Stimulated activated CD8-positive, alpha-beta memory T cell treated with anti-CD3 and anti-CD28 coated beads, Interleukin-12 subunit alpha, Interleukin-12 subunit beta, amount 100 ng/mL, for 1 hour (primary cell): Measurements from ENCODE around the gene ISCA2.

Source experiments
- DNase-seq: peaks from one replicate; pipeline ENCODE4 v3.0.0-alpha.2; 2020; ENCODE audit warnings: low read depth

The ISCA2 gene

DNA sequence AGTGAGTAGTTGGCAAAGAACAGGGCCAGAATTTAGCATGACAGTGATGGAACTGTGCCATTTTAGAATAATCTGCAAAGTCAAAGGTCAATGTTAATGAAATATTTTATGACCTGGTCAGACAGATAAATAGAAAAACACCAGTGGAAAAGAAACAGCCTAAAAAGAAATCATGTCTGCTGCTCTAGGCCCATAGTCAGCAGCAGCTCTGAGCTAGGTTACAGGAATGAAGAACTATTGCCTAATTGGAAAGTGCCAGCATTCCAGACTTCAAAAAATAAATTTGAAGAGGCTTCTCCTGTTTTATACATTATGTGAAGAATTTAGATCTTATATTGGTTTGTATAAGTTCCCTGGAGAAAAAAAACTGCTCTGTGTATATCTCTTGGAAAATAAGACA is 10.2 kb upstream of the ISCA2 start:
- no peak for DNase-seq

DNA sequence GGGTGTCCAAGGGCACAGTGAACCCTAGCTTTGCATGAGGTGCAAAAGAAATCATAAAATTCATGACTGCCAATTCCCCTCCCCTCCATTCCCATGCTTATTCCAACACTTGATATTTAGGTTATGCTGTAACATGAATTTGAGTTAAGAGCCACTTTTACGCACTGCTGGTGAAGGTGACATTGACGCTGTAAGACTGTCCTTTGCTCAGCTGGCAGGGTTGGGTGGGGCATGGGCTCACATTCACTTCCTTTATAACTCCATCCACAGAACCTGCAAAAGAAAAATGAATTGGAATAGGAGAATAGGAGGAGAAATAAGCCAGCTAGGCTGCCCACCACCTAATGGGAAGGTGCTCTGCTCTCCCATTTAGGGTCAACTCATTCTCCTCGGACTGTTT is 7.4 kb upstream of the ISCA2 start:
- no peak for DNase-seq

GRCh38 chr14:74488786-74489397 is 4.7 kb upstream of the ISCA2 start:
- no peak for DNase-seq

- DNase-seq = no peak
Measured at GRCh38 chr14:74490486-74490885, 3.1 kb upstream of the ISCA2 start.

- DNase-seq = no peak
Measured at GRCh38 chr14:74491956-74492775, 1.4 kb upstream of the ISCA2 start.

GRCh38 chr14:74492776-74493342 is 706 bp upstream of the ISCA2 start, which contains the start of gene NPC2:
Gene NPC2, minus strand, starts transcription at chr14:74493305. Its CDS starts 31 bp downstream, at chr14:74493274.
- DNase-seq = no peak

DNA sequence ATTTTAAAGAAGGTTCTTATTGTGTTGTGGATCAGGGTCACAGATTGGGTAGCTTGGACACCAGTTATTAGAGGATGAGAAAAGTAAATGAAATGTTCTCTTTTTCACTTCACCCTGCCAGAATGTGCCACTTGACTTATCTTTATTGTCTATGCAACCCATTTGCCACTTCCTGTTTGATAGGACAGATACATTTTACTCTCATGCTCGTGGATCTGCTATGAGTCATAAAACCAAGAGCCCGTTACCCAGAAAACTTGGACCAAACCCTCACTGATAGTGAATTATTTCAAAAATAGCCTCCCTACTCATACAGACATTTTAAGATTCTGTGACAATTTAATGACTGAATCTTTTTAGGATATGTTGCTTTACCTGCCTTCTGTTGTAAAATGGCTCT is 1.8 kb downstream of the ISCA2 start:
- no peak for DNase-seq

- DNase-seq = no peak
Measured at GRCh38 chr14:74500417-74501134, 7.0 kb downstream of the ISCA2 start.

- DNase-seq = no peak
Measured at GRCh38 chr14:74501135-74501614, 7.6 kb downstream of the ISCA2 start.

DNA sequence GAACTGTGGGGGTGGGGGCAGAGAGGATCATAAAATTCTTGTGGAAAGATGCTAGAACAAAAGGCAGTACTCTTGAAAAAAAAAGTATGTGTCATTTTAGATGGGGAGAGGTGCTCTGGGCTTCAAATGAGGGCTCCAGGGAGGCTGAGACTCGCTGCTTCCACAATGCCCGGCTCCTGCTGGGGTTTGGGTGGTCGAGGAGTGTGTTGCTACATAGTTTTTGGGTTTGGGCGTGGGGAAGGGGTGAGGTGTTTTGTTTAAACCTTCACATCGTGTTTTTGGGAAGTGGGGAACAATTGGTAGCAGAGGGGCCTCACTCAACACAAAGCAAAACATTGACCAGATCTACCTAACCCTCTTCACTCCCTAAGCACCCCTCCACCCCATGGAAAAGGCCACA is 8.1 kb downstream of the ISCA2 start:
- DNase-seq = no peak

DNA sequence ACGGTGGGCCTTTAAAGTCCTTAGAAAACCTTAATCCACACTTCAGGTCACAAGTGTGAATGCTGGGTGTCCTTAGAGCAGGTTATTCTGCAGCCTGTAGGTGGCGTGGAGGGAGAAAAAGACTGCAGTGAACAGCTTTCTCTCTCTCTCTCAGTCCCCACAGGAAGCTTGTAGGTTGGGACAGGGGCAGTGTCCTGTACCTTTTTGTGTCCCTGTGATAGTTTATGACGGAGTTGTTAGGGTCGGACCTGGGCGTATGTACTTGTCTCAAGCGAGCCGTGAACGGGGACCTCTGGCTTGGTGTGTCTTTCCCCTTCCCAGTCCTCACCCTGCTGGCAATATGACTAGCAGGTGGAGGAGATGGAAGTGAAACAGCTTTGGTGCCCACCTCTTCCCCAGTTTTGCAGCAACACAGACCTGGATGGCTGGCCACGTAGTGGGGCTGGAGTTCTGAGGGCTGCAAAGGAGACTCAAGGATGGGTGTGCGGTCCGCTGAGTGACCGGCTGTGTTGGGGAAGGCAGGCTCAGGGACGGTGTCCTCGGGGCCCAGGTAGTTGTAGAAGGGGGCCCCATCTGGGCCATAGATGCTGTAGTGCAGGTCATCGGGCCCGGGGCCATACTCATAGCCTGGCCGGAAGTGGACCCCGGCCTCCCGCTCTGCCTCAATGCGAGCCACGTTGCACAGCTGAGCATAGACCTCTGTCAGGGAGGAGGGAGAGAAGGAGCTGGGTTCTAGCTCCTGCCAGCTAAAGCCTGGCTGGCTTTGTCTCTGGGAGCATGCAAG is 8.9 kb downstream of the ISCA2 start:
- no peak for DNase-seq

GRCh38 chr14:74503291-74503937 is 9.8 kb downstream of the ISCA2 start:
- no peak for DNase-seq

- DNase-seq = no peak
Measured at GRCh38 chr14:74503938-74504335, 10.4 kb downstream of the ISCA2 start.

- no peak for DNase-seq
Measured at GRCh38 chr14:74504412-74504811, 10.8 kb downstream of the ISCA2 start.

GRCh38 chr14:74504874-74505720 is 11.5 kb downstream of the ISCA2 start:
- no peak for DNase-seq

DNA sequence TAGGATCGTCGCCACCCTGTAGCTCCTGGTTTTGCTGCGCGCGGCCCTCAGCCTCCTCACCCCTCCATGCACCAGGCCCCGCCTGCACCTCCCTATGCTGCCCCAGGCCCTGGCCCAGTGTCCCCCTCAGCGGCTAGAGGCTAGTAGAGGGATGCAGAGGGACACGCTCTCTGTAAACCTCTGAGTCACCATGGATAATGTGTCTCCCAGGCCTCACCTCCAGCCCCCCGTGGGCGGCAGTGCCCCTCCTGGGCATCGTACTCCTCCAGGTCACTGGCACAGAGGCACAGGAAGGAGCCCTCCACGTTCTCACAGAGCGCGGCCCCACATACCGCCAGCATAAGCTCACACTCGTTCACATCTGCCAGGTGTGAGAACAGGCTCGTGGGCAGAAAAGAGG is 12.3 kb downstream of the ISCA2 start:
- DNase-seq = no peak

DNA sequence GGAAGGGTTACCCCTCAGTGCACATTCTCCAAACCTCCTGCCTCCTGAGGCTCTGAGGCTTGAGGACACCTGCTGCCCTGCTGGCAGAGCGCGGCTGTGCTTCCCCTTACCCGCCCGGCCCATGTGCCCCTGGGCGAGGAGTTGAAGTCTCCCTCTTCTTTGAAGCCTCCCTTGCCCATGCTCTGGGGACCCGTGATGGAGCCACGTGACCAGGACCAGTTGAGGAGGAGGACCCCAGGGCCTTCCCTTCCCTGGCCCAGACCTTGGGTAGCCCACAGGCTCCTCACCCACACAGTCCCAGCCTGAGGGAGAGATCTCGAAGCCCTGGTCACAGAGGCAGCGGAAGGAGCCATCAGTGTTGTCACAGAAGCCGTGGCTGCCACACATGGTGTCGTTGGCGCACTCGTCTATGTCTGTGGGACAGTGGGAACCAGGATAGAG is 12.9 kb downstream of the ISCA2 start:
- no peak for DNase-seq

- no peak for DNase-seq
Measured at GRCh38 chr14:74507085-74507484, 13.5 kb downstream of the ISCA2 start.

DNA sequence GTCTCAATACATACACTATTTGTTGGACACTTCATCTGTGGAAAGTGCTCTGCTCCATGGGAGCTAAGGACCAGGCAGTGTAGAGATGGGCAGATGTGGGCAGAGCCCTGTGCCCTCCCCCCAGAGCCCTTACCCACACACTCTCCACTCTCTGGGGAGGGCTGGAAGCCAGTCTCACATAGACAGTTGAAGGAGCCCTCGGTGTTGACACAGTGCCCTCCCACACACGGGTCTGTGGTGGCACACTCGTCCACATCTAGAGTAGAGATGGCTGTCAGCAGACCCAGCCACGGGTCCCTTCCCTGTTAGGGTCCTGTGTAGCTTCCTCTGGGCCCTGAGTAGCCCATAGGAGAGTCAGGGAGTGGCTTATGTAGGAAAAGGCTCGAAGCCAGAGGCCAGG is 14.3 kb downstream of the ISCA2 start:
- DNase-seq = no peak

- no peak for DNase-seq
Measured at GRCh38 chr14:74508292-74508731, 14.7 kb downstream of the ISCA2 start.
